Activated CD8-positive, alpha-beta memory T cell treated with anti-CD3 and anti-CD28 coated beads for 48 hours (primary cell): ENCODE data around the gene RCOR1.

Source experiments
- DNase-seq, 3 experiments: peaks; one replicate each; pipeline ENCODE4 v3.0.0-alpha.2; 2020; ENCODE audit warnings: low read depth in 2 of 3, low spot score in 2 of 3

The RCOR1 gene

GRCh38 chr14:102771144-102771543, 178.7 kb downstream of the RCOR1 start:
- DNase-seq: no peak

- DNase-seq: no peak
Observed at GRCh38 chr14:102772781-102773570, 180.5 kb downstream of the RCOR1 start.

GRCh38 chr14:102774391-102775153, 182.1 kb downstream of the RCOR1 start:
- peak in 1 of 3 experiments; percentile 19 for DNase-seq

GRCh38 chr14:102775855-102776760, 183.7 kb downstream of the RCOR1 start:
- no peak for DNase-seq

- DNase-seq: peak; percentile 38 to 77 (median 47)
Observed at GRCh38 chr14:102776761-102777710, 184.6 kb downstream of the RCOR1 start, which contains the start of gene TRAF3. Gene TRAF3, plus strand, starts transcription at chr14:102777449. Its CDS starts 92,753 bp downstream, at chr14:102870202.

GRCh38 chr14:102777711-102778337, 185.4 kb downstream of the RCOR1 start:
- DNase-seq: no peak

GRCh38 chr14:102778338-102779083, 186.1 kb downstream of the RCOR1 start:
- DNase-seq: no peak

- DNase-seq: no peak
Observed at GRCh38 chr14:102779084-102779462, 186.6 kb downstream of the RCOR1 start.

- DNase-seq: no peak
Observed at GRCh38 chr14:102779574-102780315, 187.3 kb downstream of the RCOR1 start.
